ENCODE data around the gene ARVCF.

The ARVCF gene

DNA sequence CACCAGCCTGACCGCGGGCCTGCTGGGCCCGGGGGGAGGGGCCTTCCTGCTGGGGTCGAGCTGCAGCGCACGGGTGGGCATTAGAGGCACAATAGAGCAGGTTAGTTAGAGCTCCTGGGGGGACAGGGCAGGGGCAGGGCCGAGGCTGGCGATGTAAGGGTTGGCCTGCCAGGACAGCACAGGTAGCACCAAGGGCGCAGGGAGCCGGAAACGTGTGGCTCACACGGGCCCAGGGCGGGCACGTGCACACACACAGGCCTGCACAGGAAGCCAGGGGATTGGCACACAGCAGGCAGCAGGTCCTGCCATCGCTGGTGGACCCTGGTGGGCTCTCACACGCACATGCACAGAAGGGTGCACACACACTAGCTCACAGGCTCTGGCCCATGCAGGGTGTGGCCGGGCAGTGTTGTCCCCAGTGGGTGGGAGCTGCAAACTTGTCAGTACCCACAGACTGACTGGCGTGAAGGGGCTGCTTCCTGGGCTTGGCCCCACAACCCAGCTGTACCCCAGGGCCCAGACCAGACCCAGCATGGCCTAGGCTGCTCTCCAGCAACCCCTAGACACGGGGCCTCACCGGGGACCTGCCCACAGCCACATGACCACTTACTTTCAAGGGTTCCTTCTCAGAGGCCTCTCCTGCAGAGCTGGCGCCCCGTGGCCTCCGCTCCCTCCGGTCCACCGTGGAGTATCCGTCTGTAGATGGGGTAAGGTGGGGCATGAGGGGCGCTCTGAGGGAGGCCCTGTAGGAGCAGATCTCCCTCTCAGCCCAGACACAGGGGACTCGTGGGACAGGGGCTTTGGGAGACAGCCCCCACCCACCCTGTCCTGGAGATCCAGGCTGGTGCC is 45.1 kb downstream of the ARVCF start:
- DNase-seq = no peak

DNA sequence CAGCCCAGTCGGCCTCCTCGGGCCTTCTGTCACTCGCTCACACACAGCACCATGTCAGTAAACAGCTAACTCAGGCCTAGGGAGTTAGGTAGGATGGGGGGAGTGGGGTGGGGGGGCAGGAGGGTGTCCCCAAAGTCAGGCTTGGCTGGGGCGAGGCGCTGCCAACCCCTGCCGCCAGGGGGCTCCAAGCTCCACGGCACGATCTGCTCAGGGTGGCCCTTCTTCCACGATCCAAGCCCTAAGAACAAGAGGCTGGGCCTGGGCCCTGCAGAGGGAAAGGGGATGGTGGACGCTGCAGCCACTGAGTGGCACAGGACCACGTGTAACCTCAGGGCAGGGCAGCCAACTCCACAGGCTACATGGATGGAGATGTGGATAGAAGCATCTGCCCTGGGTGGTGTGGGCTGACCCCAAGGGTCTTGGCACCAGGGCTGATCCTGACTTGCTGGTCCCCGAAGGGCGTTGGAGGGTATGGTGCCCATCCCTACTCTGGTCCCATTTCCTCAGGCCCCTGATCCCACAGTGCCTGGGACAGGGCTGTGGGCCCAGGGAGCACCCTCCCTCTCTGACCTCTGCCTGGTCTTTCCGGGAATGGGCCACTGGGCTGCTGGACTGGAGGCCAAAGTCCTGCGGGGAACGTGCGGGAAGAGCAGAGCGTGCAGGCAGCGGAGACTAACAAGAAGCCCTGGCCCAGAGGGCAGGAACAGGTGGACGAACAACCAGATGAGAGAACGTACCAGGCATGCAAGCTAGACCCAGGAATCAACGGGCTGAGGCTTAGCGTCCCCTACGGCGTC is 45.9 kb downstream of the ARVCF start:
- DNase-seq = peak; percentile 83

DNA sequence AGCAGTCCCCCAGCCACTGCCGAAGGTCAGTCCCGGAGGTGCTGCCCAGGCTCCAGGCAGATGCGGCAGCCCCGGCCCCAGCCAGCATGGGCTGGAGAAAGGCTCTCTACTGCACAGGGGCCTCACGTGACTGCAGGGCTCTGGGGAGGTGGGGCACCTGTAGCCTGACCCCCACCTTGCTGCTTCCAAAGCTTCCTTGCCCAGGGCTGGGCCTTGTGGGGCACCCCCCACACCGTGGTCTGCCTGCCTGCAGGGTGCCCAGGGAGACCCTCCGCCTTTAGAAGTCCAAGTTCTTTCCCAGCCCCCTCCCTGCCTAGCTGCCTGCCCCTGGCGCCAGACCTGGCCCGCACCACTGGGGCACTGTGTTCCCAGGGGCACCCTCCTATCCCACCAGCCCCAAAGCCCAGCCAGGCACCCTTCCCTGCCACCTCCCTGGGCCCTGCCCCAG is 46.6 kb downstream of the ARVCF start:
- no peak for DNase-seq

DNA sequence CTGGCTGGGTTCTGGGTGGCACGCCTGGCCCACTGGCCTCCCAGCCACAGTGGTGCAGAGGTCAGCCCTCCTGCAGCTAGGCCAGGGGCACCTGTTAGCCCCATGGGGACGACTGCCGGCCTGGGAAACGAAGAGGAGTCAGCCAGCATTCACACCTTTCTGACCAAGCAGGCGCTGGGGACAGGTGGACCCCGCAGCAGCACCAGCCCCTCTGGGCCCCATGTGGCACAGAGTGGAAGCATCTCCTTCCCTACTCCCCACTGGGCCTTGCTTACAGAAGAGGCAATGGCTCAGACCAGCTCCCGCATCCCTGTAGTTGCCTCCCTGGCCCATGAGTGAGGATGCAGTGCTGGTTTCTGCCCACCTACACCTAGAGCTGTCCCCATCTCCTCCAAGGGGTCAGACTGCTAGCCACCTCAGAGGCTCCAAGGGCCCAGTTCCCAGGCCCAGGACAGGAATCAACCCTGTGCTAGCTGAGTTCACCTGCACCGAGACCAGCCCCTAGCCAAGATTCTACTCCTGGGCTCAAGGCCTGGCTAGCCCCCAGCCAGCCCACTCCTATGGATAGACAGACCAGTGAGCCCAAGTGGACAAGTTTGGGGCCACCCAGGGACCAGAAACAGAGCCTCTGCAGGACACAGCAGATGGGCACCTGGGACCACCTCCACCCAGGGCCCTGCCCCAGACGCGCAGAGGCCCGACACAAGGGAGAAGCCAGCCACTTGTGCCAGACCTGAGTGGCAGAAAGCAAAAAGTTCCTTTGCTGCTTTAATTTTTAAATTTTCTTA is 47.3 kb downstream of the ARVCF start:
- no peak for DNase-seq

DNA sequence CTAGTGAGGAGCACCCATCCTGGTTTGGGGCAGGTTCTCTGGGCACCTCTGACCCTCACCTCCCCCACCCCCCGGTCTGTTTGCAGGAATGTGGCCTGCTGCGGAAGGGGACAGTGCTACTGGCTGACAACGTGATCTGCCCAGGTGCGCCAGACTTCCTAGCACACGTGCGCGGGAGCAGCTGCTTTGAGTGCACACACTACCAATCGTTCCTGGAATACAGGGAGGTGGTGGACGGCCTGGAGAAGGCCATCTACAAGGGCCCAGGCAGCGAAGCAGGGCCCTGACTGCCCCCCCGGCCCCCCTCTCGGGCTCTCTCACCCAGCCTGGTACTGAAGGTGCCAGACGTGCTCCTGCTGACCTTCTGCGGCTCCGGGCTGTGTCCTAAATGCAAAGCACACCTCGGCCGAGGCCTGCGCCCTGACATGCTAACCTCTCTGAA is 48.2 kb downstream of the ARVCF start:
- no peak for DNase-seq

DNA sequence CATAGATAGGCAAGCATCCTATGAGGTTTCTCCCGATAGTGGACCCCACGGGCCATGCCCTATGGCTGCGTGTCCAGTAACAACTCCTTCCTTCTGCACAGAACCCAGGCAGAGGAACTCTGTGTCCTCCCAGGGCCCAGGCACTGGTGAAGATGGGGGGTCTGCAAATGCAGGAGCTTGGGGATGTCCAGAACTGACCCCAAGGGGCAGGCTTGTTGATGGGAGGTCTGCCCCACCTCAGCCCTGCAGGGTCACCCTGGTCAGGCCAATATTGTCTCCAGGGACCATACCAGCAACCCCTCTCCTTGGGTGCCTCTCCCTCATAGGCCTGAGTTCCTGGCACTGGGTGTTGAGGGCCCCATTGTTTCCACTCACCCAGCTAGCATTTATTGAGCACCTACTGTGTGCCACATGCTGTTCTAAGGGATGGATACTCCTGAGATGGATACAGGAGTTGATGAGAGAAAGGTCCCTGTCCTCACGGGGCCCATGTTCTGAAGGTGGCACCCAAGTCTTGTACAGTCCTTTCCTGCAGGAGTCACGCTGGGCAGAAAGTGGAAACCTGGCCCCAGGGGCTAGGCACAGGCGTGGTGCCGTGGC is 48.7 kb downstream of the ARVCF start:
- DNase-seq = no peak

DNA sequence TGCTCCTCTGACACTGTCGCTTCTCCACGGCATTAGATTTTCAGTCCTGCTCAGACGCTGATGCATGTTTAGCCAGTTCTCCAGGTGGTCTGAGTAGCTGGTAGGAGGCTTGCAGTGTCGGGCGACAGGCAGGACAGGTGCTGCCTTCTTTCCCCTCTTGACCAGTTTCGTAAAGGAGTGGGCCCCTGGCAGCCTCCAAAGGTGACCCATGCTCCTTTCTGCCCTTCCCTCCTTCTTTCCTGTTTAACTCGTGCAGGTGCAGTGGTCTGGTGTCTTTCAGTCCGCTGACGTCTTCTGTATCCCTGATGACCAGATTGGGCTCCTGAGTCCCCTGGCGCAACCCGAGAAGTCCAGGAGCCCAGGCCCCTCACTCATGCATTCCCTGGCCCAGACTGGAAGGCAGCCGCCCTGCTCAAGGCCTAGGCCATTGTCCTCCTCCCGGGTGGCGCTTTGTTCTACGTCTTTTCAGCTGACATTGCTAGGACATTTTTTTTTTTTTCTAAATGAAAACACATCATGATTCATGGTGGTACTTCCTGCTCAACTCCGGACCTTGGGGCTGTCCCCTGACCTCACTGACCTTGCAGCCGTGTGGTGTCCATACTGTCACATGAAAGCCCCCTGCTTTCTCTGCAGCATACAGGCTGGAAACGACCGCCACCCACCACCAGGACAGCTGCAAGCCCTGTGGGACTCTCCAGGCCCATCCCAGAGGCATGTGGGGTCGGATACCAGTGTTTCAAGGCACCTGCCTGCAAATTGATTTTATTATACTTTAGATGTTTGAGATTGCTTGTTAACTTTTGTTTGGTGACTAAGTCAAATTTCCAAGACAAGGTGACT is 49.5 kb downstream of the ARVCF start:
- DNase-seq = no peak

DNA sequence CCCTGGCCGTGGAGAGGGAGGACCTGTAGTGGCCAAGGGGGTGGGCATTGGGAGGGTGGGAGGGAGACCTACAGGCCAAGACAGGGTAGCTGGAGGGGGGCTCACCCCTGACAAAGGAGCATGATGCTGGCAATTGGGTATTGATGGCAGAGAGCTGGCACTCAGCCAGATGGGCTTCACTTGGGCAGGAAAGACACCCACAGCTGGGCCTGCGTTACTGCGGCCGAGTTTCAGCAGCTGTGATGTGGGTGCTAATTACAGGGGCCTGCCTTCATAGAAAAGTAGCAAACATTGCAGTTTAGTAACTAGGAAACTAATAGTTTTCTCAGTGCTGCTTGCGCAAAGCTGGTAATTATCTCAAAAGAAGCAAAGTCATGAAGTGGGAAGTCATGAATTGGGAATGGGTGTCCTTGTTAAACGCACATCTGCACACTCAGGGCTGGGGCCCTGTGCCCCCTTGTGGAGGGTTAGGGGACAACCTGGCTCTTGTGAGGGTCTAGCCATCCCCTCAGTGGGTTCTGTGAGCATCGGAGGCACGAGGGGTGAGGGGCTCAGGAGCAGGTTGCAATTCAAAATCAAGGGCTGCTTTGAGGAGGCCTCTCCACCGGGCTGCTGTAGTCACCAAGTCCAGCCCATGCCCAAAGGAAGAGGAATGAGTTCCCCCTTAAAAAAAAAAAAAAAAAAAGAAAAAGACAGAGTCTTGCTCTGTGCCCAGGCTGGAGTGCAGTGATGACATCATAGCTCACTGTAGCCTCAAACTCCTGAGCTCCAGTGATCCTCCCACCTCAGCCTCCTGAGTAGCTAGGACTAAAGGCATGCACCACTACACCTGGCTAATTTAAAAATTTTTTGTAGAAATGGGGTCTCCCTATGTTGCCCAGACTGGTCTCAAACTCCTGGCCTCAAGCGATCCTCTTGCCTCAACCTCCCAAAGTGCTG is 50.6 kb downstream of the ARVCF start:
- no peak for DNase-seq

DNA sequence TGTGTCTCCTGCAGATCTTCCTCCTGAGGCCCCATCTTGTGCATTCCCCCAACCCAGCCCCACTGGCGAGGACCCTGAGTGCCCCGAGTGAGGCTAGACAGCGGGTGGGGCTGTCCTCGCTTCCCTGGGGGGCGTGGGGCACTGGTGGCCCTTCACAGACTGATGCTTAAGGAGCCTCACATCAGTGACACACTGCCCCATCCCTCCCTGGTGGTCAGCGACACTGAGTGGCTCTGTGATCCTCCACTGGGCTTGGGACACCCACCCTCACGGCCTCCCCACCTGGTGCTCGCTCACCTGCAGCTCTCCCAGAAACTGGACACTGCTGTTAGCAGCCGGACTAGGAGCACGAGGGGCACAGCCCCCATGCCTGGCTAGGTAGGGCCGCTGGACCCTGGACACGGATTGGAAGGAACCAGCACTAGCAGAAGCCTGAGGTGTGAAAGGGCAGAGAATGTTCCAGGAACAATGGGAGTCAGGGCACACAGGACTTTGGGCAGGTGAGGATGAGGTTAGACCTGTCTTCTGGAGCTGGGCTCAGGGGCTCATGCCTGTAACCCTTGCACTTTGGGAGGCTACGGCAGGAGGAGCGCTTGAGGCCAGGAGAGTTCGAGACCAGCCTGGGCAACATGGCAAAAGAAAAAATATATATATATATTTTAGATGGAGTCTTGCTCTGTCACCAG is 51.8 kb downstream of the ARVCF start:
- DNase-seq = no peak

DNA sequence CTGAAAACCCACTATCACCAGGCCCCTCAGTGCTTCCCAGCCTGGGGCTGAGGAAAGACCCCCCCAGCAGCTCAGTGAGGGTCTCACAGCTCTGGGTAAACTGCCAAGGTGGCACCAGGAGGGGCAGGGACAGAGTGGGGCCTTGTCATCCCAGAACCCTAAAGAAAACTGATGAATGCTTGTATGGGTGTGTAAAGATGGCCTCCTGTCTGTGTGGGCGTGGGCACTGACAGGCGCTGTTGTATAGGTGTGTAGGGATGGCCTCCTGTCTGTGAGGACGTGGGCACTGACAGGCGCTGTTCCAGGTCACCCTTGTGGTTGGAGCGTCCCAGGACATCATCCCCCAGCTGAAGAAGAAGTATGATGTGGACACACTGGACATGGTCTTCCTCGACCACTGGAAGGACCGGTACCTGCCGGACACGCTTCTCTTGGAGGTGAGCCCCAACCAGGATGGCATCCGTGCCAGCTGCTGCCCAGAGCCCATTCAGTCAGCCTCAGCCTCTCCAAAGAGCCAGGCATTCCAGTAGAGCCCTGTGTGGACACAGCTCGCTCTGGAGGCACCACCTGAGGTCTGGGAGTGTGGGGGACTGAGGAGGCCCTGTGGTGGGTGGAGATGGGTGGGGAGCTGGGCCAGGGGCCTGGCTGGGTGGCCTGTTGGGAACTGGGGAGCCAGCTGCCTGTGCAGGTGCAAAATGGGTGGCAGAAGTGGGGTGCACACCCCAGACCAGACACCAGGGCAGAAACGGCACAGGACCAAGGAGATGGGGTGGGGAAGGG is 52.6 kb downstream of the ARVCF start:
- DNase-seq = no peak

DNA sequence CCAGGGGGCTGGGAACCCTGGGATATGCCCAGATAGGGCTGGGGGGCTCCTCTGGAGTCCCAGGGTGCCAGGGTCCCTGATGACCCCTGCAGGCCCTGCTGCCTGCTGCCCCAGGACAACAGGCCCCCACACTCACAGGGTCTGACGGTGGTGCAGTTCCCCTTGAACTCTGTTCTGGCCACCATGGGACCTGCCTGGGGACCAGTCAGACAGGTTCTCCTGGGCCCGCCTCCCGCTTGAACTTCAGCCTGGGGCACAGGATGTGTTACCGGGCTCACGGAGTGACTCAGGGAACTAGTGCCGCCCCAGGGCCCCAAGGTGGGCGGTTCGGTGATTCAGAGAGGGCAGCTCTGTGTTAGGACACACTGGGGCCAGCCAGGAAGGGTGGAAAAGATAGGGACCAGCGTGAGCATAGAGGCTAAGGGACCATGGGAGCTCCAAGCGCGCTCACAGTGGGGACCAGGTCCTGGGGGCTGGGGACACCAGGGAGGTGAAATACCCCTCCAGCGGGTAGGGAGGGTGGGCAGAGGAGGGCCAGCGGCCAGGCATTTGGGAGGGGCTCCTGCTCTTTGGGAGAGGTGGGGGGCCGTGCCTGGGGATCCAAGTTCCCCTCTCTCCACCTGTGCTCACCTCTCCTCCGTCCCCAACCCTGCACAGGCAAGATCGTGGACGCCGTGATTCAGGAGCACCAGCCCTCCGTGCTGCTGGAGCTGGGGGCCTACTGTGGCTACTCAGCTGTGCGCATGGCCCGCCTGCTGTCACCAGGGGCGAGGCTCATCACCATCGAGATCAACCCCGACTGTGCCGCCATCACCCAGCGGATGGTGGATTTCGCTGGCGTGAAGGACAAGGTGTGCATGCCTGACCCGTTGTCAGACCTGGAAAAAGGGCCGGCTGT is 53.5 kb downstream of the ARVCF start:
- DNase-seq = no peak

DNA sequence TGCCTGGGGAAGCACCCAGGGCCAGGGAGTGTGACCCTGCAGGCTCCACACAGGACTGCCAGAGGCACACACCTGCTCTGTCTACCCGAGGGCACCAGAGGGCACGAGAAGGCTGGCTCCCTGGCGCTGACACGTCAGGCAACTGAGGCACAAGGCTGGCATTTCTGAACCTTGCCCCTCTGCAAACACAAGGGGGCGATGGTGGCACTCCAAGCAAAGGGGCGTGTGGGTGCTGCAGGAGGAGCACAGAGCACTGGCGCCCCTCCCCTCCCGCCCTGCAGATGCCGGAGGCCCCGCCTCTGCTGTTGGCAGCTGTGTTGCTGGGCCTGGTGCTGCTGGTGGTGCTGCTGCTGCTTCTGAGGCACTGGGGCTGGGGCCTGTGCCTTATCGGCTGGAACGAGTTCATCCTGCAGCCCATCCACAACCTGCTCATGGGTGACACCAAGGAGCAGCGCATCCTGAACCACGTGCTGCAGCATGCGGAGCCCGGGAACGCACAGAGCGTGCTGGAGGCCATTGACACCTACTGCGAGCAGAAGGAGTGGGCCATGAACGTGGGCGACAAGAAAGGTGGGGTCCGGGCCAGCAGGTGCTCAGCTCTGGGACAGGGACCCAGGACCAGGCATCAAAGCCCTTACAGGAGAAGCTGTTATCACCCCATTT is 54.2 kb downstream of the ARVCF start:
- peak; percentile 61 for DNase-seq

DNA sequence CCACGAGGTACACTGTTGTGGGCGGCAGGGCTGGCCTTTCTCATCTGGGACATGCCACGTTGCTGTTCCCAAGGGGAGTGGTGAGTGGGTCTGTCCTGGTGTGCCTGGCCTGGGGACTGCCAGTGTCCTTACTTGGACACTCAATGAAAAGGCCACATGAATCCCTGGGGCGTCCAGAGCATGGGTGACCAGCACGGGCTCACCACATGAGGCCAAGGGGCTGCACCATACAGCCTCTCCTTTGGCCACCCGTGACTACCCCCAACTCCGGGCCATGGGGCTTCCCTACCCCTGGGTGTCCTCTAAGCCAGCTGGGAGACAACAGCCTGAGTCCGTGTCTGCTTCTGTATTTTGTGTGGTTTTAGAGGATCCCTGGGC is 54.8 kb downstream of the ARVCF start:
- no peak for DNase-seq

DNA sequence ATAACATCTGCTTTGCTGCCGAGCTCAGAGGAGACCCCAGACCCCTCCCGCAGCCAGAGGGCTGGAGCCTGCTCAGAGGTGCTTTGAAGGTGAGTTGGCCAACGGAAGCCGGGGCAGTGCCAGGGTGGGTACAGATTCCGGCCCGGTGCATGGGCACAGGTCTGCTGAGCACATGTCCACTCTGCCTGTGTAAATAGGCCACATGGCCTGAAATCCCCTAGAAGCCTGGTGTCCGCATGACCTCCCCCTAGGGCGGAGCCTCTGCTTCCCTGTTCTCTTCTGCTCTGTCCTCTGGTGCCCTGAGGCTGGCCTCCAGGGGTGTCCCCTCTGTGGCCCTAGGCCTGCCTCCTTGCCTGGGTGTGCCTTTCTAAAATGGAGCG is 55.4 kb downstream of the ARVCF start:
- DNase-seq = no peak

DNA sequence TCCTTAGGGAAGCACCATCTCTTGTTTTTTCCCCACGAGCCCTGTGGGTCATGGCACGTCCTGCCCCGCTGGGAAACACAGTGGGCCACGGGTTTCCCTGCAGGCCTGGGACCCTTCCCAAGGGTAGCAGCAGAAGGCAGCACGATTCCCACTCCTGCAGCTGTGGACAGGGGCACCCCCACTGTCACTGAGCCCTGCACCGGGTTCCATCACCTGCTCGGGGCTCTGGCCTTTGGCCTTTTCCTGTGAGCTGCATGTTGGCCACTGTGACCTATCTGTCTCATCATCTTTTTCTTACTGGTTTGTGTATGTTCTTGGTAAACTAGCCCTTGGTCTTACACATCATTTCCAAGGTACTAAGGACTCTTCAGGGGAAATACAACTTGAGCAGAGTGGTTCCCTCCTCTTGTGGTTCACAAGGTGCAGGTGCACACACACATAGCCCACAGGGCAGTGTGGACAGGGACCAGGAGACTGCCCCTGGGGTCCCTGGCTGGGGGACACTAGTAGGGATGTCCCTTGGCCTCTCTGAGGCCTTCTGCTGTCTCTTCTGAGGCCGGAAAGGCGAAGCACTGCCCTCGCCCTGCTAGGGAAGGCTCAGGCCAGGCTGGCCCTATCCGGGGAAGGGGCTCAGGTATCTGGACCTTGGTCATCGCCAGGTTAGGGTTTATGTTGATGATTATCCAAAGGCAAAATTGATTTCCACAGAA is 56.0 kb downstream of the ARVCF start:
- DNase-seq = no peak

DNA sequence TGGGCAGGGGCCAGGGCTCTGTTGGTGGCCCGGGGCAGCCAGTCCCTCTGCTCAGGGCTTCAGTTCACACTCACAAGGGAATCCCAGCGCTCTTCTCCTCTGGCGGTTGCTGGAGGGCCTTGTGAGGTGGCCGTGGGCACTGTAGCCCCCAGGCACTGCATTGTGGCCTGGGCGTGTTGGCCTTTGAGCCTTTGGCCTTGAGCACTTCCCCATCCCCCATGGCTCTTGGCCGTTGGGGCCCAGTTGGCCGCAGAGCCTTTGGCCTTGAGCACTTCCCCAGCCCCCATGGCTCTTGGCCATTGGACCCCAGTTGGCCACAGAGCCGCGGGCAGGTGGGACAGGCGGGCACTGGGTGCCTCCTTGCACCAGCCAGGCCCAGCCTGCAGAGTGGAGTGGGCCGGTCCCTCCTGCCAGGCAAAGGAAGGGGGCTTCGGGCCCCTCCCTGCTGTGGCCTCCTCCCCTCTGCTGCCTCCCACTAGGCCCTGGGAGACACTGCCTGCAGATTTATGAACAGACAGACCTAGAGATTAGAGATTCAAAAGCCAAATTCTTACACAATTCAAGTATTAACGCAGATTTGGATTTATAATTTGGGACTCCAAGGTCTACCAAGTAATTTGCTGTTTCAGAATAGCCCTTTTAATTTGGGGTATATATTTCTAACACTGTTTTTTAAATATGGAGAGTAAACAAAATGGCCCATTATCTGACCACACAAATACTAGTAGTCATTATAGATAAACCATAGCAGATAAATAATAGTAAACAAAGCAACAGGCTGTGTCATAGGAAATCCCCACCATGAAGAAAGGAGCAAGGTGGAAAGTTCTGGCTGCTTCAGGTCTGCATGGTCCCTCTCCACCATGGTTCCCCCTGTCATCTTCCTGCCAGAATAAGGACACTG is 56.8 kb downstream of the ARVCF start:
- DNase-seq = no peak

Measured in activated CD4-positive, alpha-beta T cell treated with anti-CD3 and anti-CD28 coated beads, Interleukin-2, amount 50 U/mL, for 1 hour (primary cell).